CD4-positive, alpha-beta T cell treated with Interleukin-15 for 4 hours (primary cell): Measurements from ENCODE around the gene BCAP29.
"Not testable (repeated sequence)": the region's sequence is repeated elsewhere in the genome, so short reads cannot be mapped to it uniquely, and the experiment has no call there.

Experiments
- DNase-seq: peaks from one replicate; pipeline ENCODE4 v3.0.0-alpha.2; 2020; ENCODE audit warnings: low spot score

The BCAP29 gene

GRCh38 chr7:107579885-107580715, at the start of gene BCAP29:
TSS of gene BCAP29 (plus strand) at chr7:107580246. CDS start at chr7:107580773, 527 bp downstream.
- peak; percentile 65 for DNase-seq

- no peak for DNase-seq
Measured at GRCh38 chr7:107530751-107531150, 49.3 kb upstream of the BCAP29 start.

GRCh38 chr7:107534139-107534538, 45.9 kb upstream of the BCAP29 start:
- DNase-seq: no peak

- not testable (repeated sequence) for DNase-seq
Measured at GRCh38 chr7:107537228-107537627, 42.8 kb upstream of the BCAP29 start.

- no peak for DNase-seq
Measured at GRCh38 chr7:107538001-107538400, 42.0 kb upstream of the BCAP29 start.

- DNase-seq: no peak
Measured at GRCh38 chr7:107543338-107543993, 36.6 kb upstream of the BCAP29 start.

- no peak for DNase-seq
Measured at GRCh38 chr7:107544848-107545591, 35.0 kb upstream of the BCAP29 start.

GRCh38 chr7:107551936-107552335, 28.1 kb upstream of the BCAP29 start:
- DNase-seq: no peak

- no peak for DNase-seq
Measured at GRCh38 chr7:107555893-107556292, 24.2 kb upstream of the BCAP29 start.

- no peak for DNase-seq
Measured at GRCh38 chr7:107559864-107560263, 20.2 kb upstream of the BCAP29 start.

GRCh38 chr7:107560898-107561516, 19.0 kb upstream of the BCAP29 start:
- DNase-seq: peak; percentile 6

GRCh38 chr7:107563081-107563774, 16.8 kb upstream of the BCAP29 start:
- no peak for DNase-seq

GRCh38 chr7:107563775-107564552, 16.1 kb upstream of the BCAP29 start, which contains the start of the genes COG5 and DUS4L:
TSS of gene COG5 (minus strand) at chr7:107563920. CDS start at chr7:107563896, 24 bp downstream.
TSS of gene DUS4L (plus strand) at chr7:107563971. CDS start at chr7:107567071, 3,100 bp downstream.
- peak; percentile 79 for DNase-seq

GRCh38 chr7:107564553-107565298, 15.3 kb upstream of the BCAP29 start:
- peak; percentile 16 for DNase-seq

- no peak for DNase-seq
Measured at GRCh38 chr7:107570298-107570697, 9.7 kb upstream of the BCAP29 start.

GRCh38 chr7:107573537-107573936, 6.5 kb upstream of the BCAP29 start:
- no peak for DNase-seq

- DNase-seq: no peak
Measured at GRCh38 chr7:107579554-107579884, 527 bp upstream of the BCAP29 start.

GRCh38 chr7:107580716-107581383, 804 bp downstream of the BCAP29 start:
- DNase-seq: no peak

- DNase-seq: no peak
Measured at GRCh38 chr7:107581387-107582013, 1.5 kb downstream of the BCAP29 start.
